ENCODE data around the gene MAP3K2.
A peak's percentile ranks its signal among the peaks of the same experiment; 100 is the strongest.

MAP3K2 gene

GRCh38 chr2:127404466-127405254, 16.9 kb upstream of the MAP3K2 start:
- Histone ChIP-seq H3K4me3 (ENCODE audit: insufficient read depth in 1 of 2, low read depth in 1 of 2, low read length in 2 of 2) (no peak overlapping the region), H3K4ac (ENCODE audit: low read depth in 1 of 2, low read length in 2 of 2) (peak overlapping the region; percentile 7 to 9), H2BK5ac (ENCODE audit: low read depth, low read length, poor library complexity, severe bottlenecking) (no peak overlapping the region), H3K4me2 (ENCODE audit: low read length, poor library complexity, severe bottlenecking) (no peak overlapping the region), H3K9me3 (ENCODE audit: control insufficient read depth, low read length) (no peaks in the 10 kb centered on the region), H4K91ac (ENCODE audit: low read length) (peak overlapping the region; percentile 80), H2BK120ac (ENCODE audit: low read depth, low read length) (no peak overlapping the region), H2BK15ac (ENCODE audit: low read depth, poor library complexity, severe bottlenecking) (no peak overlapping the region), H3K79me1 (replicated peaks; ENCODE audit: low read length, poor library complexity, severe bottlenecking) (no peaks in the 10 kb centered on the region), H3K27ac (ENCODE audit: low read length, poor library complexity, severe bottlenecking) (no peak overlapping the region), H3K18ac (ENCODE audit: low read depth in 1 of 2, low read length in 2 of 2) (peak overlapping the region in 1 of 2 experiments; percentile 37), H3K27me3 (ENCODE audit: control insufficient read depth in 1 of 2, insufficient read depth in 1 of 2, low read length in 2 of 2) (no peaks in the 10 kb centered on the region), H3K4me1 (ENCODE audit: control insufficient read depth, insufficient read depth, low read depth, low read length) (peaks cover 32% of the 10 kb centered on the region), H3K9ac (ENCODE audit: low read length) (no peak overlapping the region), H2AK5ac (ENCODE audit: low read length, severe bottlenecking) (peak overlapping the region; percentile 71), H3K14ac (ENCODE audit: low read length in 2 of 2) (no peak overlapping the region), H4K8ac (ENCODE audit: low read length) (no peak overlapping the region), H2BK12ac (ENCODE audit: low read length in 2 of 2) (peak overlapping the region; percentile 7 to 43), H3K36me3 (ENCODE audit: control insufficient read depth in 1 of 2, insufficient read depth in 2 of 2, low read depth in 1 of 2, low read length in 2 of 2) (no peaks in the 10 kb centered on the region), H2AFZ (ENCODE audit: low read depth, low read length) (no peak overlapping the region), H3K23ac (ENCODE audit: low read length in 2 of 2) (no peak overlapping the region)
- DNase-seq = no peak
- 91% methylated on average over 7 of the region's 7 CpGs for WGBS

- H3K9me3 ChIP-seq (ENCODE audit: control insufficient read depth, low read length) = no peaks in the 10 kb centered on the region
- H3K4me2 ChIP-seq (ENCODE audit: low read length, poor library complexity, severe bottlenecking) = no peak overlapping the region
- H3K23ac ChIP-seq (ENCODE audit: low read length in 2 of 2) = no peak overlapping the region
- no peak overlapping the region for H2AFZ ChIP-seq (ENCODE audit: low read depth, low read length)
- no peak overlapping the region for H2BK15ac ChIP-seq (ENCODE audit: low read depth, poor library complexity, severe bottlenecking)
- H3K18ac ChIP-seq (ENCODE audit: low read depth in 1 of 2, low read length in 2 of 2) = peak overlapping the region in 1 of 2 experiments; percentile 46
- no peak for DNase-seq
- H3K27me3 ChIP-seq (ENCODE audit: control insufficient read depth in 1 of 2, insufficient read depth in 1 of 2, low read length in 2 of 2) = no peaks in the 10 kb centered on the region
- H2BK12ac ChIP-seq (ENCODE audit: low read length in 2 of 2) = peak overlapping the region in 1 of 2 experiments; percentile 79
- H2BK5ac ChIP-seq (ENCODE audit: low read depth, low read length, poor library complexity, severe bottlenecking) = no peak overlapping the region
- no peak overlapping the region for H2AK5ac ChIP-seq (ENCODE audit: low read length, severe bottlenecking)
- no peak overlapping the region for H3K27ac ChIP-seq (ENCODE audit: low read length, poor library complexity, severe bottlenecking)
- H3K9ac ChIP-seq (ENCODE audit: low read length) = no peak overlapping the region
- peak overlapping the region; percentile 90 for H4K91ac ChIP-seq (ENCODE audit: low read length)
- H3K4ac ChIP-seq (ENCODE audit: low read depth in 1 of 2, low read length in 2 of 2) = no peak overlapping the region
- H3K36me3 ChIP-seq (ENCODE audit: control insufficient read depth in 1 of 2, insufficient read depth in 2 of 2, low read depth in 1 of 2, low read length in 2 of 2) = no peaks in the 10 kb centered on the region
- H3K14ac ChIP-seq (ENCODE audit: low read length in 2 of 2) = no peak overlapping the region
- no peak overlapping the region for H2BK120ac ChIP-seq (ENCODE audit: low read depth, low read length)
- H3K4me3 ChIP-seq (ENCODE audit: insufficient read depth in 1 of 2, low read depth in 1 of 2, low read length in 2 of 2) = no peak overlapping the region
- H3K4me1 ChIP-seq (ENCODE audit: control insufficient read depth, insufficient read depth, low read depth, low read length) = peaks cover 29% of the 10 kb centered on the region
- H3K79me1 ChIP-seq (replicated peaks; ENCODE audit: low read length, poor library complexity, severe bottlenecking) = no peaks in the 10 kb centered on the region
- WGBS = 78% methylated on average over 3 of the region's 3 CpGs
- peak overlapping the region; percentile 73 for H4K8ac ChIP-seq (ENCODE audit: low read length)
Measured at GRCh38 chr2:127403460-127403859, 15.7 kb upstream of the MAP3K2 start.

- peaks cover 29% of the 10 kb centered on the region for H3K4me1 ChIP-seq (ENCODE audit: control insufficient read depth, insufficient read depth, low read depth, low read length)
- H2AK5ac ChIP-seq (ENCODE audit: low read length, severe bottlenecking) = peak overlapping the region; percentile 78
- no peaks in the 10 kb centered on the region for H3K27me3 ChIP-seq (ENCODE audit: control insufficient read depth in 1 of 2, insufficient read depth in 1 of 2, low read length in 2 of 2)
- H3K4me3 ChIP-seq (ENCODE audit: insufficient read depth in 1 of 2, low read depth in 1 of 2, low read length in 2 of 2) = no peak overlapping the region
- H3K36me3 ChIP-seq (ENCODE audit: control insufficient read depth in 1 of 2, insufficient read depth in 2 of 2, low read depth in 1 of 2, low read length in 2 of 2) = no peaks in the 10 kb centered on the region
- 73% methylated on average over 10 of the region's 11 CpGs for WGBS
- peak overlapping the region; percentile 44 to 70 for H2BK12ac ChIP-seq (ENCODE audit: low read length in 2 of 2)
- no peak overlapping the region for H3K9ac ChIP-seq (ENCODE audit: low read length)
- peak overlapping the region in 1 of 2 experiments; percentile 40 for H3K23ac ChIP-seq (ENCODE audit: low read length in 2 of 2)
- no peaks in the 10 kb centered on the region for H3K9me3 ChIP-seq (ENCODE audit: control insufficient read depth, low read length)
- peak overlapping the region; percentile 2 for H4K8ac ChIP-seq (ENCODE audit: low read length)
- no peak overlapping the region for H2AFZ ChIP-seq (ENCODE audit: low read depth, low read length)
- H2BK5ac ChIP-seq (ENCODE audit: low read depth, low read length, poor library complexity, severe bottlenecking) = no peak overlapping the region
- peak overlapping the region in 1 of 2 experiments; percentile 72 for H3K18ac ChIP-seq (ENCODE audit: low read depth in 1 of 2, low read length in 2 of 2)
- H2BK120ac ChIP-seq (ENCODE audit: low read depth, low read length) = no peak overlapping the region
- H3K4ac ChIP-seq (ENCODE audit: low read depth in 1 of 2, low read length in 2 of 2) = peak overlapping the region in 1 of 2 experiments; percentile 19
- H4K91ac ChIP-seq (ENCODE audit: low read length) = peak overlapping the region; percentile 68
- H3K27ac ChIP-seq (ENCODE audit: low read length, poor library complexity, severe bottlenecking) = no peak overlapping the region
- H3K14ac ChIP-seq (ENCODE audit: low read length in 2 of 2) = peak overlapping the region in 1 of 2 experiments; percentile 53
- DNase-seq = no peak
- no peak overlapping the region for H2BK15ac ChIP-seq (ENCODE audit: low read depth, poor library complexity, severe bottlenecking)
- no peaks in the 10 kb centered on the region for H3K79me1 ChIP-seq (replicated peaks; ENCODE audit: low read length, poor library complexity, severe bottlenecking)
- H3K4me2 ChIP-seq (ENCODE audit: low read length, poor library complexity, severe bottlenecking) = no peak overlapping the region
Measured at GRCh38 chr2:127401757-127402695, 14.3 kb upstream of the MAP3K2 start.
